Kidney (tissue), 14 donors: ENCODE results near the gene GAPVD1. TPM values are rescaled to one million over a fixed set of nuclear protein-coding genes. Genes with fewer than 3 reads are reported as not detected.

Experiments
- DNase-seq, 5 donors: peaks; one replicate each; pipeline ENCODE4 v3.0.0-alpha.2; 2013 to 2020
- FAIRE-seq: peaks from 2 replicates; lab custom pipeline; 2012; peaks lifted over from hg19 to GRCh38; lab: Jason Lieb, UNC
- H3K27ac ChIP-seq, 2 donors: one replicate each; pipeline ENCODE4 v1.7.0; 2013; ENCODE audit warnings: low read depth in 2 of 2, low read length in 2 of 2, inconsistent platforms in 1 of 2
- H3K27me3 ChIP-seq: one replicate; pipeline ENCODE4 v1.7.1; 2013; ENCODE audit warnings: low read length, inconsistent platforms; ENCODE audit not compliant: control insufficient read depth, insufficient read depth
- H3K36me3 ChIP-seq, 3 donors: one replicate each; pipeline versions ENCODE4 v1.7.0 to v1.7.1; 2013; ENCODE audit warnings: low read length in 3 of 3, control low read depth in 1 of 3, inconsistent platforms in 1 of 3; ENCODE audit not compliant: insufficient read depth in 3 of 3, control insufficient read depth in 2 of 3
- H3K4me1 ChIP-seq, 3 donors: one replicate each; pipeline versions ENCODE4 v1.7.0 to v1.7.1; 2013; ENCODE audit warnings: low read length in 3 of 3, inconsistent platforms in 1 of 3, low read depth in 1 of 3; ENCODE audit not compliant: control insufficient read depth in 2 of 3, insufficient read depth in 2 of 3
- H3K4me3 ChIP-seq, 3 donors: one replicate each; pipeline versions ENCODE4 v1.7.0 to v1.8.1; 2013; ENCODE audit warnings: low read length in 3 of 3, control low read depth in 1 of 3, inconsistent platforms in 1 of 3
- H3K9ac ChIP-seq, 3 donors: one replicate each; pipeline versions ENCODE4 v1.7.0 to v1.7.1; 2013; ENCODE audit warnings: low read length in 3 of 3, control low read depth in 1 of 3, inconsistent platforms in 1 of 3
- H3K9me3 ChIP-seq, 3 donors: one replicate each; pipeline versions ENCODE4 v1.7.0 to v1.7.1; 2013; ENCODE audit warnings: low read length in 3 of 3, control low read depth in 1 of 3, inconsistent platforms in 1 of 3; ENCODE audit not compliant: control insufficient read depth in 2 of 3, insufficient read depth in 1 of 3
- intact Hi-C: fragments of 100-400 bp; cut with DNase I; formaldehyde crosslinking; loops from one replicate; pipeline ENCODE4 v1.11.1; 2022
- polyA plus RNA-seq: library from polyadenylated mRNA; stranded (reverse); fragments of 350-450 nt; fragmentation: Illumina TruSeq; extraction: RNeasy Lipid Tissue Mini Kit (QIAGEN cat#74804); gene quantifications from one replicate; pipeline ENCODE4 v1.2.3, GENCODE V29; 2014; ENCODE audit warnings: low read depth, low replicate concordance; ENCODE audit not compliant: insufficient read depth
- total RNA-seq: library from RNA; stranded (reverse); fragmentation: NEBNext Ultra II Directional; extraction: Animal tissue kit (Norgen Biotek cat#: 25700); gene quantifications from one replicate; pipeline ENCODE4 v1.2.1, GENCODE V29; 2021
- TF ChIP-seq, protein P1 (sequence below): IDR thresholded peaks from 3 replicates; pipeline ENCODE4 v1.5.1; 2012; ENCODE audit warnings: mild to moderate bottlenecking, moderate library complexity, borderline replicate concordance; ENCODE audit not compliant: insufficient read depth; ENCODE audit errors: extremely low read depth
- donor health status: control.
- donor health status: control.
- donor health status: control.
- donor health status: control.
- donor health status: control.
- donor health status: DM: yes; HTN: yes; CAD: no.
- donor health status: Normal renal cell carcinoma (clear cell type).

GAPVD1 gene
- total and polyA plus RNA-seq, 2 donors from 2014 or later: 6.9 to 44.8 TPM

DNA sequence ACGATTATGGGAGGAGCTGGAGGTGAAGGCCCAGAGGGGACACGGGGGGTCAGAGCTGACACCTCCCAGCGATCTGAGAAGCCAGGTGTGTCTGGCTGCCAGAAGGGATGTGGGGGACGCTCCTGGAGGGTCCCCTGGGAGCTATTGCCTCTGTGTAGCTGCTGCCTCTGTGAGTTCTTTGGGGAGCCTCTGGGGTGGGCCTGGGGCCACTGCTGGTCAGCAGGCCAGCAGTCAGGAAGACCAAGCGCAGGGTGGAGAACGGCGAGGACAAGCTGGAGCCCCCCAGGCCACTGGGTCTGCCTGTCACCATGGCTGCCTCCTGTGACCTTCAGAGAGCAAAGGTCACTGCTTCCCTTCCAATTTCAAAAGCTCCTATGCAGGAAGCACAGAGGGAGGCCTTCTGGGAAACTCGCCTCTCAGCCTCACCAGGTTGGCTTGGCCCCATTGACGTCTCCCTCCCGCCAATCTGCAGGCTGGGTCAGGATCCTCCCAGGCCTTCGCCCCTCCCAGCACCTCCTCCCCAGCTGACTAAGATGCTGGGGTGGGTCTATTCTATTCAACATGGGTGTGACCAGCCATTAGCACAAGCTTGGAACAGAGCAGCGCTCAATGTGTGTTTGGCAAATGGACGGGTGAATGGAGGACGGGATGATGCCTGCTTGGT lies 126.4 kb downstream of the GAPVD1 start:
- peak in 2 of 5 donors; percentile 29 to 43 for DNase-seq
- Histone ChIP-seq H3K9ac (no peak overlapping the region), H3K27ac (no peak overlapping the region), H3K4me1 (no peaks in the 10 kb centered on the region), H3K9me3 (no peaks in the 10 kb centered on the region), H3K4me3 (no peak overlapping the region), H3K27me3 (no peaks in the 10 kb centered on the region), H3K36me3 (no peaks in the 10 kb centered on the region)
- intact Hi-C loops: no loop called here
- TF ChIP-seq, protein P1, sequence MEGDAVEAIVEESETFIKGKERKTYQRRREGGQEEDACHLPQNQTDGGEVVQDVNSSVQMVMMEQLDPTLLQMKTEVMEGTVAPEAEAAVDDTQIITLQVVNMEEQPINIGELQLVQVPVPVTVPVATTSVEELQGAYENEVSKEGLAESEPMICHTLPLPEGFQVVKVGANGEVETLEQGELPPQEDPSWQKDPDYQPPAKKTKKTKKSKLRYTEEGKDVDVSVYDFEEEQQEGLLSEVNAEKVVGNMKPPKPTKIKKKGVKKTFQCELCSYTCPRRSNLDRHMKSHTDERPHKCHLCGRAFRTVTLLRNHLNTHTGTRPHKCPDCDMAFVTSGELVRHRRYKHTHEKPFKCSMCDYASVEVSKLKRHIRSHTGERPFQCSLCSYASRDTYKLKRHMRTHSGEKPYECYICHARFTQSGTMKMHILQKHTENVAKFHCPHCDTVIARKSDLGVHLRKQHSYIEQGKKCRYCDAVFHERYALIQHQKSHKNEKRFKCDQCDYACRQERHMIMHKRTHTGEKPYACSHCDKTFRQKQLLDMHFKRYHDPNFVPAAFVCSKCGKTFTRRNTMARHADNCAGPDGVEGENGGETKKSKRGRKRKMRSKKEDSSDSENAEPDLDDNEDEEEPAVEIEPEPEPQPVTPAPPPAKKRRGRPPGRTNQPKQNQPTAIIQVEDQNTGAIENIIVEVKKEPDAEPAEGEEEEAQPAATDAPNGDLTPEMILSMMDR: no peak
- no peak for FAIRE-seq

DNA sequence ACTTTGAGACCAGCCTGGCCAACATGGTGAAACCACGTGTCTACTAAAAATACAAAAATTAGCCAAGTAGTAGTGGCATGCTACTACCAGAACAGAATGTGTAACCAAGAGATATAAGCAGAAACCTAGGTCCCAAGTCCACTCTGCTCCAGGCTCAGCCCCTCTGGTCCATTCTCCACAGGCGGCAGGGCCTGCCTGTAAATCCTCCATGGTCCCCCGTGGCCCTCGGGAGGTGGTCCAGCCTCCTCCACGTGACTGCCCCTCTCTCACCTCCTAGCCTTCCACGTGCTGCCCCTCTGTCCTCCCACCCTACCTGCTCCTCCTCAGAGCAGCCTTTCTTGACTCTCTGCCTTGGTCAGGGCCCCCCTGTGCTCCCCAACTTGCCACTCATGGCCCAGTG lies 127.4 kb downstream of the GAPVD1 start:
- DNase-seq: no peak
- FAIRE-seq: no peak
- Histone ChIP-seq H3K27ac (no peak overlapping the region), H3K9ac (no peak overlapping the region), H3K27me3 (no peaks in the 10 kb centered on the region), H3K36me3 (no peaks in the 10 kb centered on the region), H3K4me3 (no peak overlapping the region), H3K4me1 (no peaks in the 10 kb centered on the region), H3K9me3 (no peaks in the 10 kb centered on the region)
- intact Hi-C loops: no loop called here
- TF ChIP-seq, protein P1: no peak

DNA sequence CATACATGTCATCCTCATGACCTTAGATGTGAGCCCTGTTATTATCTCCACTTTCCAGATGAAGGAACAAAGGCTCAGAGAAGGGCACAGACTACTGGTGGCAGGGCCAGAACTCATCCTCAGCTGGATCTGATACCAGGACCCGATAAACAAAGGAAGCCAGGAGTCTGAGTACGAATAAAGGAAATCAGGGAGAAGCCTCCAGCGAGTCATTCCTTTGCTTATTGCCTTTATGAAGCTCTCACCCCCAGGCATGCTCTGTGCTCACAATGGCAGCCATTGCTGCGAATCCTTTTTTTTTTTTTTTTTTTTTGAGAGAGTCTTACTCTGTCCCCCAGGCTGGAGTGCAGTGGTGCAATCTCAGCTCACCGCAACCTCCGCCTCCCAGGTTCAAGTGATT lies 130.1 kb downstream of the GAPVD1 start:
- intact Hi-C loops: no loop called here
- TF ChIP-seq, protein P1: no peak
- no peak overlapping the region for H3K4me3 ChIP-seq
- H3K36me3 ChIP-seq: no peaks in the 10 kb centered on the region
- H3K9me3 ChIP-seq: no peaks in the 10 kb centered on the region
- no peaks in the 10 kb centered on the region for H3K27me3 ChIP-seq
- H3K9ac ChIP-seq: no peak overlapping the region
- no peaks in the 10 kb centered on the region for H3K4me1 ChIP-seq
- FAIRE-seq: no peak
- no peak for DNase-seq
- no peak overlapping the region for H3K27ac ChIP-seq

DNA sequence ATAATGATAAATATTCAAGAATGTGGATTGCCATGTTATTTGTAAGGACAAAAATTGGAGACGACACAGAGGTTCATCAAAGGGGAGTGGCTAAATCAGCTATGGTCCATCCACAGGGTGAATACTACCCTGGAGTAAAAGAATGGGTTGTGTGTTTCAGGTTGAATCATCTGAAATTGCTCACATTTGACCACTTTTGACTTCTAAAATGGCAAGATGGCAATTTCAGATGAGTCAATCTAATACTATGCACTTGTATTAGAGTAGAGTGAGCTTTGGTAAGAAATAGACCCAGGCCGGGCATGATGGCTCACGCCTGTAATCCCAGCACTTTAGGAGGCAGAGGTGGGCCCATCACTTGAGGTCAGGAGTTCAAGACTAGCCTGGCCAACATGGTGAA lies 131.8 kb downstream of the GAPVD1 start:
- DNase-seq: no peak
- TF ChIP-seq, protein P1: no peak
- FAIRE-seq: no peak
- no peaks in the 10 kb centered on the region for H3K9me3 ChIP-seq
- H3K27me3 ChIP-seq: no peaks in the 10 kb centered on the region
- no peaks in the 10 kb centered on the region for H3K4me1 ChIP-seq
- intact Hi-C loops: no loop called here
- no peak overlapping the region for H3K4me3 ChIP-seq
- no peak overlapping the region for H3K27ac ChIP-seq
- no peak overlapping the region for H3K9ac ChIP-seq
- no peaks in the 10 kb centered on the region for H3K36me3 ChIP-seq
